ENCODE results near the gene CNTROB.

DNA sequence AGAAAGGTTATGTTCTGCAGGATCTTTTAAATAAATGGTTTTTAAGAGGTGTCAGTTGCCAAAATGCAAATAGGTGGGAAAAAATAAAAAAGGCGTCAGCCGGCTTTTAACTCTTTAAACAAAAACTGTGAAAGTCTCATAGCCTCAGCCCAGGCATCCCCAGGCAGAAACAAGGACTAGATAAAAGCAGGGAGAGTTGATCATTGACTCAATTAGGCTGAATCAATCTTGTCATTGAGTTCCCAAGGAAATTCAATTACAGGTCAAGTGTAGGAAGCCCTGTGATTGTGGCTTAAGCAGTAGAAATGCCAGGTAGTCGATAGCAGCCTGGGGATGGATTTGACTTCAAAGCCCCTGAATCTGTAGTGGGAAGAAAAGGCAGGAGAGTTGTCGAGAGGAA is 39.6 kb downstream of the CNTROB start:
- no peak for TF ChIP-seq NFYB (CRISPR knock-in tag; conservative IDR thresholded peaks at IDR 0.05; ENCODE audit: low read depth)
- TF ChIP-seq, protein P1, sequence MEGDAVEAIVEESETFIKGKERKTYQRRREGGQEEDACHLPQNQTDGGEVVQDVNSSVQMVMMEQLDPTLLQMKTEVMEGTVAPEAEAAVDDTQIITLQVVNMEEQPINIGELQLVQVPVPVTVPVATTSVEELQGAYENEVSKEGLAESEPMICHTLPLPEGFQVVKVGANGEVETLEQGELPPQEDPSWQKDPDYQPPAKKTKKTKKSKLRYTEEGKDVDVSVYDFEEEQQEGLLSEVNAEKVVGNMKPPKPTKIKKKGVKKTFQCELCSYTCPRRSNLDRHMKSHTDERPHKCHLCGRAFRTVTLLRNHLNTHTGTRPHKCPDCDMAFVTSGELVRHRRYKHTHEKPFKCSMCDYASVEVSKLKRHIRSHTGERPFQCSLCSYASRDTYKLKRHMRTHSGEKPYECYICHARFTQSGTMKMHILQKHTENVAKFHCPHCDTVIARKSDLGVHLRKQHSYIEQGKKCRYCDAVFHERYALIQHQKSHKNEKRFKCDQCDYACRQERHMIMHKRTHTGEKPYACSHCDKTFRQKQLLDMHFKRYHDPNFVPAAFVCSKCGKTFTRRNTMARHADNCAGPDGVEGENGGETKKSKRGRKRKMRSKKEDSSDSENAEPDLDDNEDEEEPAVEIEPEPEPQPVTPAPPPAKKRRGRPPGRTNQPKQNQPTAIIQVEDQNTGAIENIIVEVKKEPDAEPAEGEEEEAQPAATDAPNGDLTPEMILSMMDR (IDR thresholded peaks at IDR 0.05): no peak
- TF ChIP-seq CREM (CRISPR knock-in tag; IDR thresholded peaks at IDR 0.05): no peak
- TF ChIP-seq CREB1 (CRISPR knock-in tag; IDR thresholded peaks at IDR 0.05): no peak
- TF ChIP-seq SP1 (CRISPR knock-in tag; conservative IDR thresholded peaks at IDR 0.05): no peak
- TF ChIP-seq CBFB (CRISPR knock-in tag; IDR thresholded peaks at IDR 0.05; ENCODE audit: low read depth): no peak
- TF ChIP-seq RELA (CRISPR knock-in tag; IDR thresholded peaks at IDR 0.05; ENCODE audit: borderline replicate concordance): no peak
- TF ChIP-seq, protein P2, sequence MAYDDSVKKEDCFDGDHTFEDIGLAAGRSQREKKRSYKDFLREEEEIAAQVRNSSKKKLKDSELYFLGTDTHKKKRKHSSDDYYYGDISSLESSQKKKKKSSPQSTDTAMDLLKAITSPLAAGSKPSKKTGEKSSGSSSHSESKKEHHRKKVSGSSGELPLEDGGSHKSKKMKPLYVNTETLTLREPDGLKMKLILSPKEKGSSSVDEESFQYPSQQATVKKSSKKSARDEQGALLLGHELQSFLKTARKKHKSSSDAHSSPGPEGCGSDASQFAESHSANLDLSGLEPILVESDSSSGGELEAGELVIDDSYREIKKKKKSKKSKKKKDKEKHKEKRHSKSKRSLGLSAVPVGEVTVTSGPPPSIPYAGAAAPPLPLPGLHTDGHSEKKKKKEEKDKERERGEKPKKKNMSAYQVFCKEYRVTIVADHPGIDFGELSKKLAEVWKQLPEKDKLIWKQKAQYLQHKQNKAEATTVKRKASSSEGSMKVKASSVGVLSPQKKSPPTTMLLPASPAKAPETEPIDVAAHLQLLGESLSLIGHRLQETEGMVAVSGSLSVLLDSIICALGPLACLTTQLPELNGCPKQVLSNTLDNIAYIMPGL (CRISPR knock-in tag; IDR thresholded peaks at IDR 0.05): no peak
